NB4 (cell line): Measurements from ENCODE around the gene LRRC1.

Experiments
- MYC ChIP-seq: IDR thresholded peaks from 2 replicates; pipeline ENCODE4 v1.6.1; 2011; ENCODE audit warnings: low read depth, low read length
- POLR2A ChIP-seq: IDR thresholded peaks from 2 replicates; pipeline ENCODE4 v1.6.1; 2011; ENCODE audit warnings: mild to moderate bottlenecking; ENCODE audit not compliant: insufficient read length; ENCODE audit errors: extremely low read depth
- TF ChIP-seq, protein P1 (sequence below): IDR thresholded peaks from one replicate; pipeline ENCODE4 v1.5.1; 2012; ENCODE audit warnings: low read depth, low read length

DNA sequence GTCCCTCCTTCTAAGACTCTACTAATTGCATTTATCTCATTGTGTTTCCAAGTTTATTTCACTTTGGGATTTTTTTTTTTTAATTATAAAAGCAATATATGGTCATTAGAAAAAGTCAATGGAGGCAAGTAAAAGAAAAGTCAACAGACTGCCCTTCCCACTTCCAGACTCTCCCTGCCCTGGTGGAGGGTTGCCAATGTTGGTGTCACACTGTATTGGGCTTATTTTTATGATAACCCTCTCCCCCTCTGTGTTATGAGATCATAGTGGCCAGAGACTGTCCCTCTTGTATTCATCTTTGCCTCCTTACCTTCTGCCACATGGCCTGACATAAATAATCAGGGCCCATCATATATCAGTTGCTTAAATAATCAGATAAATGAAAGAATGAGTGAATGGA, 63.4 kb downstream of the LRRC1 start:
- TF ChIP-seq POLR2A (no peak), MYC (no peak)
- TF ChIP-seq, protein P1, sequence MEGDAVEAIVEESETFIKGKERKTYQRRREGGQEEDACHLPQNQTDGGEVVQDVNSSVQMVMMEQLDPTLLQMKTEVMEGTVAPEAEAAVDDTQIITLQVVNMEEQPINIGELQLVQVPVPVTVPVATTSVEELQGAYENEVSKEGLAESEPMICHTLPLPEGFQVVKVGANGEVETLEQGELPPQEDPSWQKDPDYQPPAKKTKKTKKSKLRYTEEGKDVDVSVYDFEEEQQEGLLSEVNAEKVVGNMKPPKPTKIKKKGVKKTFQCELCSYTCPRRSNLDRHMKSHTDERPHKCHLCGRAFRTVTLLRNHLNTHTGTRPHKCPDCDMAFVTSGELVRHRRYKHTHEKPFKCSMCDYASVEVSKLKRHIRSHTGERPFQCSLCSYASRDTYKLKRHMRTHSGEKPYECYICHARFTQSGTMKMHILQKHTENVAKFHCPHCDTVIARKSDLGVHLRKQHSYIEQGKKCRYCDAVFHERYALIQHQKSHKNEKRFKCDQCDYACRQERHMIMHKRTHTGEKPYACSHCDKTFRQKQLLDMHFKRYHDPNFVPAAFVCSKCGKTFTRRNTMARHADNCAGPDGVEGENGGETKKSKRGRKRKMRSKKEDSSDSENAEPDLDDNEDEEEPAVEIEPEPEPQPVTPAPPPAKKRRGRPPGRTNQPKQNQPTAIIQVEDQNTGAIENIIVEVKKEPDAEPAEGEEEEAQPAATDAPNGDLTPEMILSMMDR = no peak
